ENCODE measurements around the gene KRTAP5-6.
"Not testable (repeated sequence)": the region's sequence is repeated elsewhere in the genome, so short reads cannot be mapped to it uniquely, and the experiment has no call there.

The KRTAP5-6 gene

DNA sequence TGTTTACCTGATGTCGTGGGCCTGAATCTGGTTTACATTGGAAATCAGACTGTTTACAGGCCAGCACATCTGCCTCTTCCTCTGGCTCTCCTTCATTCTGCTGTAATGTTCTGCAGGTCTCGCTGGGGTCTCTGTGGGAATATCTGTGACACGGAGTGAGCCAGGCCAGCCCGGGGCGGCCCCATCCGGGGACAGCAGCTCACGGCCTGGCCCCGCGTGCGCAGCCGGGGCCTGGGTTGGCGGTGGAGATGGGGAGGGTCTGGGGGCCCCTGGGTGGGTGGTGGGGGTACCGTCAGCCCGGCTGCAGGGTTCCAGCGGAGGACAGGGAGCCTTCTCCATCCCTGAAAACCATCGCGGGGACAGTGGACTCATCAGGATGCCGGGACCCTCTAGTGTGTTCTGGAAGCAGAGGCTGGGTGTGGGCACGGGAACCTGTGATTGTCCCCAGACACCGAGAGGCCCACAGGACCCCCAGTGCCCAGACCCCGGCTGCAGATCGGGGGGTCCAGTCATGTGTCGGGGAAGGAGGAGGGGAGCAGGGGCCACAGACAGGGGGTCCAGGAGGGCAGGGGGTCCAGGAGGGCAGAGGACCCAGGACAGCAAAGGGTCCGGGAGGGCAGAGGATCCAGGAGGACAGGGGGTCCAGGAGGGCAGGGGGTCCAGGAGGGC lies 13.0 kb upstream of the KRTAP5-6 start:
- DNase-seq, result not testable (repeated sequence)

DNA sequence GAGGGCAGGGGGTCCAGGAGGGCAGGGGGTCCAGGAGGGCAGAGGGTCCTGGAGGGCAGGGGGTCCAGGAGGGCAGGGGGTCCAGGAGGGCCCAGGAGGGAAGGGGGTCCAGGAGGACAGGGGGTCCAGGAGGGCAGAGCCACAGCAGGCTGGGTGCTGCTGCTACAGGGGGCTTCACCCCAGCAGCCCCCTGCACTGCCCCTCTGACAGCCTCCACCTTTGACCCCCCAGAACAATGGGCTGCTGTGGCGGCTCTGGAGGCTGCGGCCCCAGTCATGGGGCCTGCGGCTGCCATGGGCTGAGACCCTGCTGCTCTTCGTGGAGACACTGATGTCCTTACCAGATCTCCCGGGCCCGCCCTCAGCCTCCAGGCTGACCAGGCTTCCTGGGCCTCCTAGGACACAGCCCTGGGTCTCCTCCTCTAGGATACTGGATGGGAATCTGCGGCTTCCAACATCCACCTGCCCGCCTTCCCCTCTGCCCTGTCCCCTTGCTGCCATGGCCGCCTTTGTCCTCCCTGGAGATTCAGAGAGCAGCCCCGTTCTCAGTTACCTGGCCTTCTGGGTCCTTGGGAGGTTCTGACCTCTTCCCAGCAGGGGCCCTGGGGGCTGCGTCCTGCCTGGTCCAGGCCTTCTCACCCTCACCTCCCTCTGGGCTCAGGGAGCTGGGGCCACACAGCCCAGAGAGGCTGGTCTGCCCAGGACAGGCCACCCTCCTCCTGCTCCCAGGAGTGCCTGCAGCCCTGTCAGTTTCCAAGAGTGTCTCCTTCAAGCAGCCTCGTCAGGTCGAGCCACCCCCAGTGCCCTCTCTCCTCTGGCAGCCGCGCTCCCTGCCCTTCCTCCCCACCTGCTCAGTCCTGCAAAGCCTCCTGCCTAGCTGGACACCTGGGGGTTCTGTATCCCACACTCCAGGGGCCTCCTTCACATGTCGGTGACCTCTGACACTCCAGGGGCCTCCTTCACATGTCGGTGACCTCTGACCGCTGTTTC lies 11.8 kb upstream of the KRTAP5-6 start:
- not testable (repeated sequence) for DNase-seq

DNA sequence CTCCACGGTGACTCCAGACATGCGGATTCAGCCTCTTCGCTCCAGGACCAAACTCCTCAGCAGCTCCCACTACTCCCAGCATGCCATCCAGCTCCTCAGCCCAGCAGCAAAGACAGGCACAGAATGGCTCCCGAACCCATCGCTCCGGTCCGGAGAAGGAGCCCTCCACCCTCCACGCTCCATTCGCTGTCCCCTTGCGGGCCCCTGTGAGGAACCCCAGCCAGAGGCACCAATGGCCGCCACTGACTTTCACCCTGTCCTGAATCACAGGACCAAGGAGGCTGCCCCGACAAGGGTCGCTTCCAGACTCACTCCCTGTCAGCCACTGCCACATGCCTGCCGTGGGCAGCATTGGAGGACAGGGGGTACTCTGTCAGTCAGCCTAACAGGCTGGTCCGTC lies 10.8 kb upstream of the KRTAP5-6 start:
- DNase-seq, result not testable (repeated sequence)

DNA sequence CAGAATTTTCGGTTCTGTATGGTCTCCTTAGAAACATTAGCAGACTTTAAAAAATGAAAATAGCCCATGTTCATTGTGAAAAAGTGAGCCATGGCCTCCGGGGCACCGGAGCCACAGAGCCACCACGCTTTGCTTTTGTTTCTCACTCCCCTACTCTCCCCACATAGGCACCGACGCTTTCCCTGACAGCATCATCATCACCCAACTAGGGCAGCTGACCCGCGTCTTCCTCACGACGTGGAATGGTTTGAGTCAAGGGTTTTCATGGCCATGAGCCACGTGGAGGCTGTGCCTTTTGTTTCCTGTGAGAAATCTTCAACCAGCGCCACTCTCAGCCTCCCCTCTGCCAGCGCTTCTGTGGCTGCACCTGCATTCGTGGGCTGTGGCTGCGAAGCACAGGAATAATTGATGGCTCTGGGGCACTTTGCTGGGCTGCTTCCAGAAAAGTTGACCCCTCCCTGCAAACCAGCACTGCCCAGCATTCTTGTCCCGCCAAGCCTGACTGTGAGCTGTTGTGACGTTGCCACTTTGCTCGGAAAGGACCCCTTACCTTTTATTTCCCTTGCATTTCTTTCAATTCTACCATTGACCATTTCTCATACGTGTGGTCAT lies 8.6 kb upstream of the KRTAP5-6 start:
- DNase-seq, result not testable (repeated sequence)

DNA sequence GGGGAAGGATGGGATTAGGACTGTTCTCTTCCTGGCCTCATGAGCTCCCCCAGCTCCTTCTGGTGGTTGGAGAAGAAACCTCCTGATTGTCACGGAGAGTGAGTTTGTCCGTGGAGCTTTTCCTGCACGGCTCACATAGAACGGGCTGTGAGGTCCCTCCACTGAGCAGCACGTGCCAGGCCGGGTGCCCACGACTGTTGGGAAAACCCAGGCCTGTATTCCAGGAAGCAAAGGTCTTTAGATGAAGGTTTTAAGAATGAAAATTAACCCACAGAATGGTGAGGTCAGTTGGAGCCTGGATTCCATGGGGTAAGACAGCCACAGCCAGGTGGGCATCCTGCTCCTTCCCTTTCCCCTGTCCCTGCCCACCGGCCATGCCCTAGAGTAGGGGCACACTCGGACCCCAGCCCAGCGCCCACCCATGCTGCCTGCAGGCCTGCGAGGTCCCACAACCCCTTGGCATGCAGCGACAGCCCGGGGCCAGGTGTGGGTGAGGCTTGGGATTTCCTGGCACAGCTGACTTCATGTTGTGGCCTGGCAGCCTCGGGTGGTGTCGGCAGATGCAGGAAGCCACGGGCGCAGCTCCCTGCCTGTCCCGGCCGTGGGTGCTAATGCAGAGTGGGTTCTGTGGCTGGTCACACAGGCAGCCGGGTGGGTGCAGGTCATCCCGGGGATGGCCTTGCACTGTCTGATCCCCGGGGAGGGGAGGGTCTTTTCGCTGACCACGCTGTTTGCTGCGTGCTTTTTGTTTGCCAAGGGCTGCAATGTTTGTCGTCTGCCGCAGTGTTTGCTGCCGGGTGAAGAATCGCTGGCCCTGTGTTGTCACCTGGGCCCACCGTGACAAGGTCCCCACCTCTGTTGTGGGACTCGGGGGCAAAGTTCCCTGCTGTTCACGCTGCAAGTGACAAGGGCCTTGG lies 7.5 kb upstream of the KRTAP5-6 start:
- not testable (repeated sequence) for DNase-seq

DNA sequence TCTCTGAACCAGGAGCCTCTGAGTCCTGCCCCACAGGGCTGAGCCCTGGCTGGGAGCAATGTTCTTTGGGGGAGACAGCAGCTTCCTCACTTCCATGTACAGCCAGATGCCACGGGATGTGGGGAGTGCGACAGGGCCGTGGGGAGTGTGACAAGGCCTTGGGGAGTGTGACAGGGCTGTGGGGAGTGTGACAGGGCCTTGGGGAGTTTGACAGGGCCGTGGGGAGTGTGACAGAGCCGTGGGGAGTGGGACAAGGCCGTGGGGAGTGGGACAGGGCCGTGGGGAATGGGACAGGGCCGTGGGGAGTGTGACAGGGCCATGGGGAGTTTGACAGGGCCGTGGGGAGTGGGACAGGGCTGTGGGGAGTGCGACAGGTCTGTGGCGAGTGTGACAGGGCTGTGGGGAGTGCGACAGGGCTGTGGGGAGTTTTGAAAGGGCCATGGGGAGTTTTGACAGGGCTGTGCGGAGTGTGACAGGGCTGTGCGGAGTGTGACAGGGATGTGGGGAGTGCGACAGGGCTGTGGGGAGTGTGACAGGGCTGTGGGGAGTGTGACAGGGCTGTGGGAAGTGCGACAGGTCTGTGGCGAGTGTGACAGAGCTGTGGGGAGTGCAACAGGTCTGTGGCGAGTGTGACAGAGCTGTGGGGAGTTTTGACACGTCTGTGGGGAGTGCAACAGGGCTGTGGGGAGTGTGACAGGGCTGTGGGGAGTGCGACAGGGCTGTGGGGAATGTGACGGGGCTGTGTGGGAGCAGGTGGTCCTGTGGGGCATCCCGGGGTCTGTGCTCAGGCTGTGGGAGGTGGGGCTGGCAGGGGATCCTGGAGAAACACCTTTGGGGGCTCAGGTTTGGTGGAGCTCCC lies 6.6 kb upstream of the KRTAP5-6 start:
- no peak for DNase-seq

DNA sequence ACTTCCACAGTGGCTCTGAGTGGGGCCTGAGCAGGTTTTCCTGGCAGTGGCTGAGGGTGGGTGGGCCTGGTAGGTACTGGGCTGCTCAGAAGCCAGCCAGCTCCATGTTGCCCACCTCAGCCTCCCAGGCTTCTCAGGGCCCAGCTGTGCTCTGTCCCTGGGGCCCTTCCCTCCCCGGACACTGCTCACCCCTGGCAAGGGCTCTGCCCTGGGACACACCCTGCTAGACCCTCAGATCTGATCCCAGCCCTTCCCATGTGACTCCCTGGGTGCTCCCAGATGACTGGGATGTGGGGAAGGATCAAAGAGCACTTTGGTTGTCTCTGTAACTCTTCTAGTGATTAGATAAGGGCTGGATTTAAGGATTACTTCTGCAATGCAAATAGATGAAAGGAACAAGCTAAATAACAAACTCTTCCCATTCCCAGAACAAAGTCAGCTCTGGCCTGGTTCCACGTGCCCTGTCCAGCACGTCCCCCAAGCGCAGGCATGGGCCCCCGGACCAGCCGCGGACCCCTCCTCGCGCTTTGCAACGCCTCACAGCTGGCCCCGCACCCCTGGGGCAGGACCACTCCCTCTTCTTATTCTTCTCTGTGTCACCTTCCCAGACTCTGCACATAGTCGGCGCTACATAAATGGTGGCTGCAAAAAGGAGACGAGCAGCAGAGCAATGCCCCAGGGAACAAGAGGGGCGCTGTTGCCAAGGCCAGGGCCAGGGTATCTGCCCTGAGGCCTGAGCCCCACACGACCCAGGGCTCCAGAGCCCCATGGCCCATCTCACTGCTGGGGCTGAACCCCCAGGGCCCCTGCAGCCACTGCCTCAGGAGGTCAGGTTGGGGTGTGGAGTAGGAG lies 5.7 kb upstream of the KRTAP5-6 start:
- DNase-seq, result no peak

DNA sequence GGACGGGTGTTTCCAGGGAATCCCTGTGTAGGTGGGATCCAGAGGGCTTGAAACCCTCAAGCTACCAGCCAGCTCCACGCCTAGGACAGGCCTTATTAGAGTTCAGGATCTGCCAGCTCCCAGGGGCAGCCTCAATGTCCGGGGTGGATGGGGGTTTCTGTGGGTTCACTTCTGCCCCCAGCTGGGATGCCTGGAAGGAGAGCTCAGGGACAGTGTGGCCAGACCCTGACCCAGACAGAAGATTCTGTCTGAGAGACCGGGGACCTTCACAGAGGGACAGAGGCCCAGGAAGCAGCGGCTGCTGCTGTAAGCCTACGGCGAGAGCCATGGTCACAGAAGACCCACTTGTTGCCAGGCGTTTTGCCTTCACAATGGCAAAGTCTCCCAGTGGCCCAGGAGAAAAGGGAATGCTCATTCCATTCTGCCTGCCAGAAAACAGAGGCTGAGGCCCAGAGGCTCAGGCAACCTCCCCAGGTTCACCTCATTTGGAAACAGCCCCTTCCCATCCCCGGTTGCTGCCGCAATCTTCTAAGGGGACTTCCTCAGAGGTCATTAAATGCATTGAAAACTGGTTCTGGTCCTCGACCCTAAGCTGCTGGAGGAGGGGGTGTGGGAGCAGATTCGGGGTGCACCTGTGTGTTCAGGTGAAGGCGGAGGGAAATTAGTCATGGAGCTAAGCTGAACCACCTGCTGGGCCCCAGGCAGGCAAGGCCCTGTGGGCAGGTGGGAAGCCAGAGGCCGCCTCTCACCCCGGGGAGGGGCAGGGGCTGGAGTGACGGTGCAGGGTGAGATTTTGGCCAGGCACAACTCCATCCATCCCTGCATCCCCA lies 4.9 kb upstream of the KRTAP5-6 start:
- DNase-seq, result no peak

DNA sequence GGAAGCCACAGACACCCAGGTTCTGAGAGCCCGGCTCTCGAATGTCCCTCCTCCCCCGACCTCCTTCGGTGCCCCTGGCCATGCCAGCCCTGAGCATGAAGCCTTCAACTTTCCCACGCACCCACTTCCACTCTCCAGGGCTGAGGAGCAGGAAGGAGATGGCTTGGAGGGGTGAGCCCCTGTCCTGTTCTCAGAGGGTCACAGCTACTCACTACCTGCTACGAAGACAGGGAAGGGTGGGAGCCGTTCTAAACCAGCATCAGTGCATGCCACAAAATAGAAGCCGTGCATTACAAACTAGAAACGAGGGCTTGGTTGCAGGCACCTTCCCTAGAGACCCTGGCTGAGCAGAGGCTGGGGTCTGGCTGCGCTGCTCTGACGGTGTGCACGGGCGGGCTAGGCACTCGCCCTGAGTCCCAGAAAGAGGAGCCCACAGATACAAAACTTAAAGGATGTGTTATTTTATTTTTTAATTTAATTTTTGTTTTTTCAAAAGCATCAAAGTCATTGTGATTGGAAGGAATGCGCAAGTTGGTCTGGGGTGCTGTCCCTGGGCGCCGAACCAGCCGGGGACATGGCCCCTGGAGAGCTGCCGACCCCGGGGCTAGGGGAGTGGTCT lies 4.2 kb upstream of the KRTAP5-6 start:
- no peak for DNase-seq

DNA sequence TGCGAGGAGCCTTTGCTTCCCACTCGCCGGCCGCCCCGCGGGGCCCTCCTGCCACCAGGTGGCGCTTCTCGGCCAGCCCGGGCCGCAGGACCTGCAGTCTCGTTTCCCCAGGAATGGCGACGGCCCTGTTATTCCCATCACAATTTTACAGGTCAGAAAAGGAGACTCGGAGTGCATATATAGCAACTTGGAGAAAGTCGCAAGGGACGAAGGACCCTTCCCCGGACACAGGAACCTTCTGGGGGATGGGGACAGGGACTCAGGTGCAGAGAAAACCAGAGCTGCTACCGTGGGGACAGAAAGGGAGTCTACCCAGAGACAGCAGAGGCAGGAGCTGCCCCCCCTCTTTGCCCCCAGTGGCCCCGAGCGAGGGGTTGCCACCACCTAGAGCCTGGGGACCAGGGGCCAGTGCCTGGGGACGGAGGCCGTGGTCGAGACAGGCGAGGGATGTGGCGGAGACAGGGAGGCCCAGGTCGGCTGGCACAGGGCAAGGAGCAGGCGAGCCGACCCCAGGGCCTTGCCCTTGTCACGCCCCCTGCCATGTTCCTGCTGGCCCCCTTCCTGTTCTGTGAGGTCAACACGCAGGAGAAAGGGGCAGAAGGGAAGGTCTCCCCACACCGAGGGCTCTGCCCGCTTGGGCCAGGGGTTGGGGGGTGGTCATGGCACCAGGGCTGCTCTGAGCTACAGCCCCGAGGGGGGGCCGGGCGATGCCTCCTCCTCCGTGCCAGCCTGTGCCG lies 3.5 kb upstream of the KRTAP5-6 start:
- no peak for DNase-seq

DNA sequence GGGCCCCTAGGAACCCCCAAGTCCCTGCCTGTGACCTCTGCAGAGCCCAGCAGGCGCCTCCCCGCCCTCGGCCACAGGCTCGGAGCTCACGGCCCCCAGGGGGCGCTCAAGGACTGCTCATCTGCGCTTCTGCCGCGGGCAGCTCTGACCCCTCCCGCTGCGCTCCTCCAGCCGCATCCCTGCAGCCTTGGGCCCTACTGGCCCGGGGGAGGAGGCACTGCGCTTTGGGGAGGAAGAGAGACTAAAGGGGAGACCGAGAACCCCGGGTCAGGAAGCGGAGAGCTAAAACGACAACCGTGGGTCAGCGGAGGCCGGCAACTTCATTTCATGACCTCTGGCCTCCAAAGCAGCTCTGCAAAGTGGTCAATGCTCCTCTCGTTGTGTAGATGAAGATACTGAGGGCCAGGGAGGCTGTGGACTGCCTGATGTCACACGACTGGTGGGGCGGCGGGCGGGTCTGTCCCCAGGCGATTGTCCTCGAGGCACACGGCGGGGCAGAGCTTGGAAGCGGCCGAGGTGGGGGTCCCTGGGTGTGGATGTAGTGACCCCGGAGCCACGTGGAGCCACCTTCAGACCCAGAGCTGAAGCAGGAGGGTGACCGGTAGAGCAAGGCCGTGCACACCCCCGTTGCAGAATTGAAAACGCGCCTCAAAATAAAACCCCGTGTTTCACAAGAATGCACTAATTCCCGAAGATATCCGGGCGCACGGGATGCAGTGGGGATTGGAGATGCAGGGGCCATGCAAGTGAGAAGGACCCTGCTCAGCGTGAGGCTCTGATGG lies 2.7 kb upstream of the KRTAP5-6 start:
- DNase-seq, result peak; percentile 19

DNA sequence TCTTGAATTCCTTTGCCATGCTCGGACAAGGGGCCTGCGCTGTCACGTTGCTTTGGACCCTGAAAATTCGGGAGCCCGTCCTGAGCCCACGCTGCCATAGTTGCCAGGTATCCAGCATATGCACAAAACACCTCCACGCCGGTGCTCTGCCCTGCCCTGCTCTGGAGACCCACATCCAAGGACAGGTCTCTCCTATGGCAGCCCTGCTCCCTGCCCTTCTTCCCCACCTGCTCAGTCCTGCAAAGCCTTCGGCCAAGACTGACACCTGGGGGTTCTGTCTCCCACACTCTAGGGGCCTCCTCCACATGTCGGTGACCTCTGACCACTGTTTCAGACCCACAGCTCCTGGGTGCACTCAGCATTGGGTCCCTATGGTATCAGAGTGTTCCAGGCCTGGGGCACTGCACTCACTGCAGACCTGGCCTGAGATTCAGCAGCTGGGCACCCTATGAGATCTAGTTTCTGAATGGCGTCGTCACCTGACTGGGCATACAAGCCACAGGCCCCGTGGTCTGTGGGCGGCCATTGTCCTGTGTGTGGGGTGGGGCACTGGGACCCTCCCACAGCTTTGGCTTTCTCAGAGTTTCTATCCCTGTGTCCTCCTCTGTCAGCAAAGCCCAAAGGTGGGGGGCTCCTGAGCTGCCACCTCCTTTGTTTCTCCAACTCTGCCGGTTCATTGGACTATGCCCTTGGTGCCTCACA lies 2.0 kb upstream of the KRTAP5-6 start:
- DNase-seq, result no peak

DNA sequence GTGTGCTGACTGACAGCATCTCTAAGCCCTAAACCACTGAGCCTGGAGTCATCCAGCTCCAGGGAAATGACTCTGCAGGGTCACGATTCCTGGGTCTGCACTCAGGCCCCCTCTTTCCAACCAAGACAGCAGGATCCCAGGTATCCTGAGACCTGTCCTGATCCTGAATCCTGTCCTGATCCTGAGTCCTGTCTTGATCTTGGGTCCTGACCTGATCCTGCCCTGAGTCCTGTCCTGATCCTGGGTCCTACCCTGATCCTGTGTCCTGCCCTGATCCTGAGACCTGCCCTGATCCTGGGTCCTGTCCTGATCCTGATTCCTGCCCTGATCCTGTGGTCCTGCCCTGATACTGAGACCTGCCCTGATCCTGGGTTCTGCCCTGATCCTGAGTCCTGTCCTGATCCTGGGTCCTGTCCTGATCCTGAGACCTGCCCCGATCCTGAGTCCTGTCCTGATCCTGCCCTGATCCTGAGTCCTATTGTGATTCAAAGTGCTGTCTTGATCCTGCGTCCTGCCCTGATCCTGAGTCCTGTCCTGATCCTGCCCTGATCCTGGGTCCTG lies 1.4 kb upstream of the KRTAP5-6 start:
- DNase-seq, result no peak

DNA sequence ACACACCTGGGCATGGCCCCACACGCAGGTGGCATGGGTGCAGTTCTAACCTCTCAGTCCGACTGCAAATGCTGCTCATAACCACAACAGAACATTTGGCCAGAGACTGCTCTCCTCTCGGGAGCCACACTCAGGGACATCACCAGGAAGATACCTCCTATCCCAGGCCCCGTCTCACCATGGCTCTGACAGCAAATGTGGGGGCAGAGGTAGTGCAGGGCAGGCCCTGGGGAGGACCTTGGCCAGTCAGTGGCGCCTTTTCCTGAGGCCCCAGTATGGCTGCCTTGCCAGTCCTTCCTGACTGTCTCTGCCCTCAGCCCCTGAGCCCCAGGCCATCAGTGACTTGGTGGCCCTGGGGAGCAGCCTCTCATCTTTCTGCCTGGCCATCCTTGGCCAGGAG lies 2.8 kb downstream of the KRTAP5-6 start:
- no peak for DNase-seq

DNA sequence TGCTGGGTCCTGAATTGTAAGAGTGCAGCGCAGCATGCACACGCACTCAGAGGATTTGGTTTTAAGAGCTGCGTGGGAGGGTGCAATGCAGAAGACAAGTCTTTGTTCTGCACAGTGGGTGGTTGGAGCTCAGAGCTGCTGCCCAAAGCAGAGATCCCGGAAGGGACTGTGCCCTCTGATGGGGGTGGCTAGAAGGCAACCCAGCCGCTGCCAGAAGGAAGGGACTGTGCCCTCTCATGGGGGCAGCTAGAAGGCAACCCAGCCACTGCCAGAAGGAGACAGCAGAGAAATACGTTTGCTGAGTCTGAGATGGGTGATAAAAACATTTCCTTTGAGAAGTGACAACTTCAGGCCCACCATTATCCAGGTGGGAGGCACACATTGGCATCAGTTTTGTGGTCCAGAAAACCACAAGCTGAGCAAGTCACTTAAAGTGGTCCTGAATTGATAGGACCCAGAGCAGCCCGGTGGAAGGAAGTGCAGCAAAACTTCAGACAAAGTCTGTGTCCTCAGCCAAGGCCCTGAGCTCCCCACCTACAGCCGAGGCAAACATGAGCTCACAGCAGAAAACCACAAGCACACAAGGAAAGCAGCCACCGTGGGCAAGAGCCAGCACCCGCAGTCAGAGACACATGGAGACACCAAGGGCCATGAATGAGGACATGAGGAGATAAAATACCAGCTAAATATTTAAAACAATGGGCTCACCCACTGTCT lies 4.3 kb downstream of the KRTAP5-6 start:
- DNase-seq, result no peak

DNA sequence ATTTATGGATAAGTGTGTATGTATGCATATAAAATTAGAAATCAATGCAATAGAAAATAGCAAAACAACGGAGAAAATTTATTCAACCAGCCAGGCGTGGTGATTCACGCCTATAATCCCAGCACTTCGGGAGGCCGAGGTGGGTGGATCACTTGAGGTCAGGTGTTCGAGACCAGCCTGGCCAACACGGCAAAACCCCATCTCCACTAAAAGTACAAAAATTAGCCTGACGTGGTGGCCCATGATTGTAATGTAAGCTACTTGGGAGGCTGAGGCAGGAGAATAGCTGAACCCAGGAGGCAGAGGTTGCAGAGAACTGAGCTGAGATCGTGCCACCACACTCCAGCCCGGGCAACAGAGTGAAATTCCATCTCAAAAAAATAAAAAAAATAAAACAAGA lies 5.5 kb downstream of the KRTAP5-6 start:
- DNase-seq, result no peak
